ENCODE data around the gene LRP1B.

GRCh38 chr2:140841141-140841540 lies 1289.7 kb downstream of the LRP1B start:
- TF ChIP-seq ZNF274 (IDR thresholded peaks at IDR 0.05; ENCODE audit: low read depth, low read length) (no peak), YY1 (IDR thresholded peaks at IDR 0.05; ENCODE audit: insufficient read depth, insufficient read length) (no peak)

Data from NT2/D1 (cell line).